Measurements from ENCODE around the gene SKIL.

SKIL gene

GRCh38 chr3:170438836-170439235 is 81.3 kb downstream of the SKIL start:
- no peak for DNase-seq

GRCh38 chr3:170440344-170440743 is 82.8 kb downstream of the SKIL start:
- DNase-seq, result no peak

GRCh38 chr3:170441412-170441811 is 83.9 kb downstream of the SKIL start:
- DNase-seq, result no peak

GRCh38 chr3:170442947-170443346 is 85.4 kb downstream of the SKIL start:
- no peak for DNase-seq

GRCh38 chr3:170443457-170443856 is 85.9 kb downstream of the SKIL start:
- no peak for DNase-seq

All from CD4-positive, alpha-beta T cell treated with Interleukin-21 for 1 hour (primary cell).